Right ventricle myocardium superior (tissue), 1 donor: Measurements from ENCODE around the gene NRL. TPM values are rescaled to one million over a fixed set of nuclear protein-coding genes. Genes with fewer than 3 reads are reported as not detected.

Source experiments
- ATAC-seq: fragments of 200-7000 bp; cut with Tn5 transposase; one replicate; pipeline ENCODE4 v1.9.1; 2020; ENCODE audit warnings: mild to moderate bottlenecking; ENCODE audit not compliant: poor library complexity
- DNase-seq: peaks from one replicate; pipeline ENCODE4 v3.0.0-alpha.2; 2020
- intact Hi-C: fragments of 100-400 bp; cut with DNase I; formaldehyde crosslinking; loops from one replicate; pipeline ENCODE4 v1.11.2; 2022
- total RNA-seq: library from RNA; stranded (reverse); fragmentation: NEBNext Ultra II Directional; extraction: Animal tissue kit (Norgen Biotek cat#: 25700); gene quantifications from one replicate; pipeline ENCODE4 v1.2.1, GENCODE V29; 2021
- donor health status: DM: no; HTN: yes; CAD: no; lungs with severe emphysema.

The NRL gene
- total RNA-seq, 1 donor from 2014 or later: 0.75 TPM

DNA sequence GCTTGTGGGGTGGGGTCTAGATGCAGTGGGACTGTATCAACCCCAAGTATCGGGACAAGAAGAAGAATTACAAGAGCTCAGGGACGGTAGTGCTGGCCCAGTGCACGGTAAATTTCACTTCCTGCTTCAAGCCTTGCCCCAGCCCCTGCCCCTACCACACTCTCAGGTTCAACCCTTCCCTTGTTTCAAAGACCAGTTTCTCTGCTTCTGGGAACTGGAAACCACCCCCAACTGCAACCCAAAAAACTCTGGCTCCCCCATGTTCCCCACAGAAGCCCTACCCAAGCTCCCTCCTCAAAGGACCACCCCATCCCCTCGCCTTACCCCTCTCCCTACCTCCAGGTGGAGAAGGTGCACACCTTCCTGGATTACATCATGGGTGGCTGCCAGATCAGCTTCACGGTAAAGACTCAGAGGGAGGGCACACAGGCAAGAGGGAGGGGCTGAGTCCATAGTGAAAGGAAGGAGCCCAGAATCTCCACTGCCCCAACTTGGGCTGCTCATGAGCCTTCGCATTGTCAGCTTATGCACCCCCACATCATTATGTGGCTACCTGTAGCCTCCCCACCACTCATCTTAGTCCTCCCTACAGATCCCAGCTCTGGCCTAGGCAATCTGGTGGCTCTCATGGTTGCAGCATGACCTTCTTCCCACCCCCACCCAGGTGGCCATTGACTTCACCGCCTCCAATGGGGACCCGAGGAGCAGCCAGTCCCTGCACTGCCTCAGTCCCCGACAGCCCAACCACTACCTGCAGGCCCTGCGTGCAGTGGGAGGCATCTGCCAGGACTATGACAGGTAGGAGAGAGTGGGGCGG lies 39.1 kb downstream of the NRL start:
- ATAC-seq (no peak), DNase-seq (no peak)
- intact Hi-C loops: no loop called here

DNA sequence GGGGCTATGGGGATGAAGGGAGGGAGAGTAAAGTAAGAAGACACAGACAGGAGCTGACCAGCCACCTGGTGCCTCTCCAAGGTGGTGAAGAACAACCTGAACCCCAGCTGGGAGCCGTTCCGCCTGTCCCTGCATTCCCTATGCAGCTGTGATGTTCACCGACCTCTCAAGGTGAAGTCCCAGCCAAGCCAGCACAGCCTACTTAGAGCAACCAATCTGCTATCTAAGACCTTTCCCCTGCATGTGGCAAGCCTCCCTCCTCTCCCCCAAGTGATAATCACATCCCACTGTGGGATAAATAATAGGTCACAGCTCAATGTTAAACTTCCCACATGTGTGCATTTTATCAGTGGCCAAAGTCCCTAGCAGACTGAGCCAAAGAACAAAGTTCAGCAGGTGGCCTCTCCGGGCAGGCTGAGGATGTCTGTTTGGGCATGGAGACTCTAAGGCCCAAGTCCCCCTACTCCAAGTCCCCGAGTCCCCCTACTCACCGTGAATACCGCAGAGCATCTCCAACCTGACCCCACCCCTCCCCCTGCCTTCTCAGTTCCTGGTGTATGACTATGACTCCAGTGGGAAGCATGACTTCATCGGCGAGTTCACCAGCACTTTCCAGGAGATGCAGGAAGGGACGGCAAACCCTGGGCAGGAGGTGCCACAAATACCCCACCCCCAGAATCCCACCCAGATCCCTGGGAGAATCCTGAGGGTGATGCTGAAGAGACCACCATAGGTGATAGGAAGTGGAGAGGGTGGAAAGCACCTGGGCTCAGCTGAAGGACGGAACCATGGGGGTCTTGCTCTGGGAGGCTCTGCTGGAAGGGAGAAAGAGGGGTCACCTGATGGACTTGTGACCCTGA lies 39.9 kb downstream of the NRL start:
- DNase-seq: no peak
- intact Hi-C loops: no loop called here
- no peak for ATAC-seq

DNA sequence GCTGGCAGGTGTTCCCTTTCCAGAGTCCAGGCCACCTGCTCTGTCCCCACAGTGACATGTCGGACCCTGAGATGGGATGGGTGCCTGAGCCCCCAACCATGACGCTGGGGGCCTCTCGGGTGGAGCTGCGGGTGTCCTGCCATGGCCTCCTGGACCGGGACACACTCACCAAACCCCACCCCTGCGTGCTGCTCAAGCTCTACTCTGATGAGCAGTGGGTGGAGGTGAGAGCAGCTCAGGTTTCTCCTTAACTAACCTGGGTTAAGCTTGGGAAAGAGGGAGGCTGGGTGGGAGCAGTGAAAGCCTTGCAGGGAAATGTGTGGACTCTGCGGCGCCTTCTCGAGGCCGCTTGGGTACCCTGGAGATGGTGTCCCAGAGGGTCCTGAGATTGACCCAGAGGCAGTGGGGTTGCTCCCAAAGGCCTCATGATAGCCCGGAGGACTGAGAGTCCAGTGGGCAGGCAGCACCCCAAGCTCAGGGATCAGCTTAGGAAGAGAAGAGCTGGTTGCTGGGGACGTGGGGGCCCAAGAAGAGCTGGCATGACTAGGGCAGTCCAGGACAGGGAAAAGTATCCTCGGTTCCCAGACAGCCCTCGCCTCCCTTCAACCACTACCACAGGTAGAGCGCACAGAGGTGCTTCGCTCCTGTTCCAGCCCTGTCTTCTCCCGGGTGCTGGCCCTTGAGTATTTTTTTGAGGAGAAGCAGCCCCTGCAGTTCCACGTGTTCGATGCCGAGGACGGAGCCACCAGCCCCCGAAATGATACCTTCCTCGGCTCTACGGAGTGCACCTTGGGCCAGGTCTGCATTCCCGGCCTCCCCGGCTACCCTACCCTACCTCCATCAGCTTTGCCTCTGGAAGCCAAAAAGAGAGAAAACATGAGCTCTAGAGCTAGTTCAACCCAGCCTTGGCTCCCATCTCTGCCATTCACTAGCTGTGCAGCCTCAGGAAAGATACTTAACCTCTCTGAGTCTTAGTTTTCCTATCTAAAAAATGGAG lies 41.6 kb downstream of the NRL start:
- intact Hi-C loops: no loop called here
- DNase-seq: no peak
- ATAC-seq: no peak

DNA sequence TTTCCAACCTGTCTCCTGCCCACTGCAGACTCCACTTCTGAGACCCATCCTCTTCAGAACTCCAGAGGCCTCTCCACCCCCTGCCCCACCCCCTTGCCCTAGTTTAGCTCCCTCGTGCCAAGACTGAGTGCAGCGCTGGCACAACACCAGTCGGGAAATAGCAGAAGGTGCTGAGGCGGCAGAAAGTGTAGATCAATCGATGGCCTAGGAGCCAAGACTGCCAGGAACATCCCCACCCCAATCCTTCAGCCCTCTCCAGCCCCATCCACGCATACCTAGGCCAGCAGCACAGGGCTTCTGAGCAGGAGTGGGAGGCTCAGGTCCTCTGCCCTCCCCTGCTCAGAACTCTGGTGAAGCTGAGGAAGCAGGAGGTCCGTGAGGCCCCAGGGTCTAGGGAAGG lies 42.3 kb downstream of the NRL start:
- no peak for ATAC-seq
- DNase-seq: no peak
- intact Hi-C loops: no loop called here

DNA sequence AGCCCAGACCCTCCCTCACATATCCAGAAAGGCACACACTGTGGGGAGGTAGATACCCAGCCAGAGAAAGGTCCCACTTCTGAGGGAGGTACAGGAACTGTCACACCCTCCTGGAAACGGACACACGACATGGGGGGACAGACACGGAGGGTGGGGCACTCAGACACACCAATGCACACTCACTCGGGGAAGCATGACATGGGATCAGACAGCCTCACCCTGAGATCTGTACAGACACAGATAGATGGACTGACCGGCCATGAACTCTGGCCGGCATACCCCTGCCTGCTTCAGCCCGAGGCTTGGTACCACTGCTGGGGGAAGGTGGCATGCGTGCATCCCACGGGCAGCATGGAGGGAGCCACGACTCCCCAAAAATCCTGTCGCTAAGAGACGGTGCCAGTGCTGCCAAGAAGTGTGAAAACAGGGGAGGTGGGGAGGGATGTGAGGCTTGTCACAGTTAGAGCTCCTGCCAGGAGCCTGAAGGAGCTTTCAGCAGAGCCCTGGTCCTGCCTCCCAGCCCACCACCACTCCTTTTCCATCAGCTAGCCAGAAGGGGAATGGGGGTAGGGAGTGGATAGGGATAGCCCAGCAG lies 42.8 kb downstream of the NRL start:
- ATAC-seq (no peak), DNase-seq (no peak)
- intact Hi-C loops: no loop called here

DNA sequence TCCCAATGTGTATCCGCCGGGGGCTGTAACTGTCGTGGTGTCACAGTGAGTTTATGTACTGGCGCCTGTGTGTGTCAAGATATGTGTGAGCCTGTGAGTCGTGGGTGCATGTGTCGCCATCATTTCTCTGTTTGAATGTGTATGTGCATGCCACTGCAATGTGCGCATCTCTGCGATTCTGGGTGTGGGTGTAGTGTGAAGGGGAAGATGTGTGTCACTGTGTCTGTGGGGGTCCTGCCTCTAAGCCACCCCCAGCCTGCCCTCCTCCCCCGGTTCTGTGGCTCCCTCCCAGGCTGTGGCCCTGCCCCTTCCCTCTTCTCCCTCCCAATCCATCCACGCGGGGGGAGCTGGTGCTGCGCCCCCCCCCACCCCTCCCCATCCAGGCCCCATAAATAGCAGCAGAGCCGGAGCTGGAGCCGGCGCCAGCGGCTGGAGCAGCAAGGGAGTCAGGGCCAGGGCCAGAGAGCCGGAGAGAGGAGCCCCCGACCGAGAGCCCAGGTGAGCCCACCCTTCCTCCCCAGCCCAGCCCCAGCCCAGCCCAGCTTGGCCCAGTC lies 43.5 kb downstream of the NRL start, which contains the start of gene CPNE6:
Gene CPNE6, plus strand, starts transcription at position 419 of the 554 bp plus-strand sequence. CDS start 1,375 bp downstream, outside the sequence.
- ATAC-seq (no peak), DNase-seq (no peak)
- intact Hi-C loops: no loop called here

DNA sequence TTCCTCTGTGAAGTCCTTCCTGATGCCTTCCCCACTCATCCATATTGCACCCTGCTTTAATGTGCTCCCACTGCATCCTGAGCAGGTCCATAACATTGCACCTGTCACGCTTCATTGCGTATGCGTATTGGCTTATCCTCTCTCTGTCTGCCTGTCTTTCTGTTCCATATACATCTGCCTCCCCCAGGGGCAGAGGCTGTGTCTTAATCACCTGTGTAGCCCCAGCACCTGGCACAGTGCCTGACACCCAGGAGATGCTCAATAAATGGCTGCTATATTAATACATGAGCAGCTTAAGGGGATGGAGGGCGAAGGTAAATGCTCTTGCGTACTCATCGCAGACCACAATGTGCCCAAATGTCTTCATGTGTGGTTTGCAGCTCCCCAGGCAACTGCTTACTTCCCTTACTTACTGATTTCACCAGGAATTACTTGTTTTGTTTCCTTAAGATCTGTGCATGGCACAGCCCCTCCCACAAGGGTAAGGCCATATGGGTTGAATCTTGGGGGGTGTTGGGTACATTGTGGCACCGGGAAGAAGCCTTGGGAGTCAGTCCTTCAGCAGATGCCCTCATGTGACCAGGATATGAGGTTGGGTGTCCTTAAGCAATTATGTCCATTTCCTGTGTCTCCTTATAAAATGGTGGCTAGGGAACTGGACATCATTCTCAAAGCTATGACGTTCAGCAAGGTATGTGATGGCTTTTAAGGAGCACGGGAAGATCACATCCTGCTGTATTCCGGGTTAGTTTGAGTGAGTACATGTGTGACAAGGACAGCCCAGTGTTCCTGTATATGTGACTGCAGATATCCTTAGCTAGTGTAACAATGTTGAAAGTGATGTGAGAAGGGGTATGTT lies 44.2 kb downstream of the NRL start:
- DNase-seq (no peak), ATAC-seq (no peak)
- intact Hi-C loops: no loop called here

DNA sequence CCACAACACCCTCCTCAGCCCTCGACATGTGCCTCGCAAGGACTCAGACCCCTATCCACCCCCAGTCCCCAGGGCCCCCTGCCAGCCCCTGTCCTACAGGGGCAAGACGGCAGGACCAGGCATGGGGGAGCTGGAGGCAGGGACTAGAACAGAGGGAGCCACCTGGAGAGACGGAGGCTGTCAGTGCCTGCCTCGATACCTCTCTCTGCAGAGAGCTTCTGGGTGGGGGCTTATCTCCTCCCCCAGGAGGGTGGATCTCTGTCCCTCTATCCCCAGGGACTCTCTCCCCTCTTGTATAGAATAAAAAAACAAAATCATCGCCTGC lies 45.4 kb downstream of the NRL start:
- intact Hi-C loops: no loop called here
- no peak for DNase-seq
- no peak for ATAC-seq

DNA sequence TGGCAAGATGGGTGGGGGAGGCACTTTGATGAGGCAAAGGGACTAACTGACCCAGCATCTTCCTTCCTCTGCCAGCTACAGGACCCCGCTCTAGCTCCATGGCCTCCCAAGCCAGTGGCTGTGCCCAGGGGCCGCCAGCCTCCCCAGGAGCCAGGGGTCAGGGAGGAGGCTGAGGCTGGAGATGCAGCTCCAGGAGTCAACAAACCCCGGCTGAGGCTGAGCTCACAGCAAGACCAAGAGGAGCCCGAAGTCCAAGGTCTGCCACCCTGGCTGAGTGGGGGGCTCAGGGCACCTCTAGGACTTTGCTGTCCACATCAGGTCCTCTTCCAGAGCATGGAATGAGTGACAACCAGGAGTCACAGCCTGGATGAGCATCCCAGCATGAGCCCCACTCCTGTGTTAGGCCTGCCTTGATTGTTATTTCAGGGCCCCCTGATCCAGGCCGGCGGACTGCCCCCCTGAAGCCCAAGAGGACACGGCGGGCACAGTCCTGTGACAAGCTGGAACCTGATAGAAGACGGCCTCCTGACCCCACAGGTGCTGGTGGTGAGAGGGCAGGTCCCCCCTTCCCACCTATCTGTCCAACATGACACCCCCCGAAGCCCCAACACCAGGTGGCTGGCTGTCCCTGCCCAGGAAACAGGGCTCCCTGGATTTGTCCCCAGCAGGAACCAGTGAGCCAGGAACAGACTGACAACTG lies 45.9 kb downstream of the NRL start:
- no peak for ATAC-seq
- intact Hi-C loops: no loop called here
- DNase-seq: no peak

DNA sequence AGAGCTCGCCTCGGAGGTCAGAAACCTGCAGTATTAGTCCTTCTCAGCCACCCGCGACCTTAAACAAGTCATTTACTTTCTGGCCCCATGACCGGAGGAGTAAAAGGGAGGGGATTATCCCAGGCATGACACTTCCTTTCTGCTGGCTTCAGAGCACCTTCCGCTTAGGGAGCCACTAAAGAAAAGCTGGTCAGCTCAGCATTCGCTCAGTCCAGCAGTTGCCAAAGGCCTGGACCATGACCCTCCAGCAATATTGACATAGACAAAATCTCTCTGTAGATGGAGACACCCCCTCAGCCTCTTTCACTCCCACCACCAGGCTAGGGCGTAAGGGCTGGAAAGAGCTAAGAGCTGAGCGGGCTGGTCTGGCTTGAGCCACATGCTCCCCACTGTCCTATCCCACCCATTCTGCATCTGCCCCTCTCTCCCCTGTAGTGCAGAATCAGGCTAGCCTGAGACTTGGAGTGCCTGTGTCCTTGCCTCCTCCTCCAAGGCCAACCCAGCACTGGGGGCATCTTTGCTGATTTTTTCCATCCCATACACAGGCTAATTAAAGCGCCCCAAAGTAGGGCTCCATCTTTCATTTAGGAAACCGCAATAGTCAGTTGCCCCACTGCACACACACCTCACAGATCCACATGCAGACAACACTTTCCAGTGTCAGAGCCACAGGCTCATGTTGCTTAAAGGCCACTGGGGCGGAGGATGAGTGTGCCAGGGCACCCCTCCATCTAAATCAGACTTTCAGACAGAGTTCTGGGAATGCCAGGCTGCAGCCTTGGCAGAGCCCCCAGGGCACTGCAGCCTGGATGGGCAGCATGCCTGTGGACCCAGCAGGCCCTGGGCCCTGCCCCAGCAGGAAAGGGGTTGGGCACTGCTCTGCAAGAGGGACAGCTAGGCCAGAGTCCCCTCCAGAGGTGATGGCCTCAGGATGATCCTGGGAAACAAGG lies 47.3 kb downstream of the NRL start:
- DNase-seq (no peak), ATAC-seq (no peak)
- intact Hi-C loops: no loop called here

DNA sequence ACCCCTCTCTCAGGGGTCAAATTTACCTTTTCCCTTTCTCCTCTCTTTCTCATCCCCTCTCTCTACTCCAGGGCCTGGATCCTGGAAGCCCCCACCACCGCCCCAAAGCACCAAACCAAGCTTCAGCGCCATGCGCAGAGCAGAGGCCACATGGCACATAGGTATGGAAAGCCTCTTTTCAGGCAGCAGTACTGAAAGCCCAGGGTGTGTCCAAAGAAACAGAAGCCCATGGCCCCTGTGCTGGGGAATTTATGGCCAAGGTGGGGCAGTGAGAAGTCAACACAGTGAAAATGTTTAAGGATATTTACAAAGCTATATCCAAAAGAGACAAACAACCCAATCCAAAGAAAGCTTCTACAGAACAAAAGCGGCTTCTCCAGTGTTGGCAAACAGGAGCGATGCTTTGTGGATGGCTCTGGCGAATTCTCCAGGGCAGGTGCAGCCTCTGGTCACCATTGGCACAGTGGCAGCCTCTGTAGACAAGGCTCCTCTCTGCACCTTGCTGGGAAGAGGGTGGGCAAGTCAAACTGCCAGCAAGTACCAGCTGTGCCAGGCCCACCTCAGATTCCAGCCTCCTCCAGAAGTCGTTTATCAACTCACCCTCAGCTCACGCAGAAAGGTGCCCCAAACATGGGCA lies 48.1 kb downstream of the NRL start:
- ATAC-seq (no peak), DNase-seq (no peak)
- intact Hi-C loops: no loop called here

DNA sequence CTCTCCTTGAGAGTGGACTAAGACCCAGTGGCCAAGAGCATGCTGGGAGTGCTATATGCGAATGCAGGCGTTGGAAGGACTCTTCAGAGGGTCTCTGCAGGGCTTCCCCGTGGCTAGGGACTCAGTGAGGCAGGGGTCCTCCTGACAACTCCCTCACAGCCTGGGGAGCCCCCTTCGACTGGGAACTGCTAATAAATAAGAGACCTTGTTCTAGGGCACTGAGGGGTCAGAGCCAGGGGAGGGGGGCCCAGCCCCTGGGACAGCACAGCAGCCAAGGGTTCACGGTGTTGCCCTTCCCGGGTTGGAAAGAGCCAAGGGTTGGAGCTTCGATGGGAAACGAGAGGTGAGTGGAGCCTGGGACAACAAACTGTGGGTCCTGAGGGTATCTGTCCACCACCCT lies 49.3 kb downstream of the NRL start:
- intact Hi-C loops: no loop called here
- ATAC-seq (no peak), DNase-seq (no peak)

DNA sequence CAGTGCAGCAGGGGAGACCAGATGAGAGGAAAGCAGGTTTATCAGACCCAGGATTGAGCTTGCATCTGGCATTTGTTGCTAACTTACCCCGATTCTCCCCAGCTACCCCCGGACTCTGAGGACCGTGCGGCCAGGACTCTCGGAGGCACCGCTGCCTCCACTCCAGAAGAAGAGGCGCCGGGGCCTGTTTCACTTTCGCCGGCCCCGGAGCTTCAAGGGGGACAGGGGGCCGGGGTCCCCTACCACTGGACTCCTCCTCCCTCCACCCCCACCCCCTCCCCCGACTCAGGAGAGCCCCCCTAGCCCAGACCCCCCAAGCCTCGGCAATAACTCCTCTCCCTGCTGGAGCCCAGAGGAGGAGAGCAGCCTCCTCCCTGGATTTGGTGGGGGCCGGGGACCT lies 49.9 kb downstream of the NRL start:
- DNase-seq: no peak
- intact Hi-C loops: no loop called here
- no peak for ATAC-seq

DNA sequence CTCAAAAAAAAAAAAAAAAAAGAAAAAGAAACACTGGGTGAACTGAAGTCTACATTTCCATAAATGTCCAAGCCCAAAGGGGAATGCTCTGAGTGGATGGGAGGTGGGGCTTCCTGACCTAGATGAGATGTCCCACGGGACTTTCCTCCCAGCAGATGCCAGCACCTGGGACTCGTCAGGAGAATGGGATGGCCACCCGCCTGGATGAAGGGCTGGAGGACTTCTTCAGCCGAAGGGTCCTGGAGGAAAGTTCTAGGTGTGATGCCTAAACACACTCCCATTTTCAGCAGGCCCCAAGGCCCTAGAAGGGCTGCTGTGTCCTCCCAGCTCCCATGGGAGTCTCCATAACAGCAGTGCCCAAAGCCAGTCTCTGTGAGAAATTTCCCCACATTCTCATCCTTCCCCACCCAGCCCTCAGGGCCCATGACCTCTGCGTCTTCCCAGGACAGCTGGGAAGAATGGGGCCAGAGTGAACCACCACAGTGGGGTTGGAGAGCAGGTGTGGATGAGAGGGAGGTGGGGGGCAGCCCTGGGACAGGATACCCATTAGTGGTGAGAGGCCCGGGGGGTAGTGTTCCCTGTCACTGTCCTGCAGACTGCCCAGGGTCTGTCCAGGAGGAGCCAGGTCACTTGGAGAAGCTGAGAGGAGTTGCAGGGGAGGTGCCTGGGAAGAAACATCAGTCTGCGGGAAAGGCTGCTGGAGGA lies 50.5 kb downstream of the NRL start:
- intact Hi-C loops: no loop called here
- ATAC-seq (no peak), DNase-seq (no peak)
